GM12865 (cell line): ENCODE measurements around the gene RETREG1.

ENCODE experiments used
- DNase-seq: peaks from one replicate; pipeline ENCODE4 v3.0.0; 2010; ENCODE audit warnings: low read depth
- H3K4me3 ChIP-seq: 2 replicates; pipeline ENCODE4 v1.5.1; 2011; ENCODE audit warnings: mild to moderate bottlenecking, low read depth, low read length, control low read depth
- TF ChIP-seq, protein P1 (sequence below): IDR thresholded peaks from 2 replicates; pipeline ENCODE4 v1.5.1; 2011; ENCODE audit warnings: low read length, control low read depth, low read depth, inconsistent platforms; ENCODE audit not compliant: insufficient read depth; ENCODE audit errors: missing control alignments

RETREG1 gene

DNA sequence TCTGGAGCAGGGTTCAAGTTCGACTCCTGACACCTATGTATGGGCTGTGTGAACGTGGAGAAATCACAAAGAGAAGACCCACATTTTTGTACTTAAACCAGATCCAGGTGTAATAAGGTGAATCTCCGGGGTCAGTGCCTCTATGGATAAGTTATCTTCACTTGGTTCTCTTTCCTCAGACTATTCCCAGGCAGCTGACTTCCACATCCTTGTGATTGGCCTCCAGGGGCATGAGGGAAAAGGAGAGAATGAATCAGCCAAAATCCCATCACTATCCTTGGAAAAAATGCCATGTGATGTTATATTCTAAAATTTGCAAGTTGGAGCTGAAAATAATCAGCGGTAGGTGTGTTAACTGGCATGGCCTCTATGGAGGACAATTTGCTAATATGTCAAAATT lies 188.4 kb downstream of the RETREG1 start:
- H3K4me3 ChIP-seq = no peak overlapping the region
- DNase-seq = no peak
- TF ChIP-seq, protein P1, sequence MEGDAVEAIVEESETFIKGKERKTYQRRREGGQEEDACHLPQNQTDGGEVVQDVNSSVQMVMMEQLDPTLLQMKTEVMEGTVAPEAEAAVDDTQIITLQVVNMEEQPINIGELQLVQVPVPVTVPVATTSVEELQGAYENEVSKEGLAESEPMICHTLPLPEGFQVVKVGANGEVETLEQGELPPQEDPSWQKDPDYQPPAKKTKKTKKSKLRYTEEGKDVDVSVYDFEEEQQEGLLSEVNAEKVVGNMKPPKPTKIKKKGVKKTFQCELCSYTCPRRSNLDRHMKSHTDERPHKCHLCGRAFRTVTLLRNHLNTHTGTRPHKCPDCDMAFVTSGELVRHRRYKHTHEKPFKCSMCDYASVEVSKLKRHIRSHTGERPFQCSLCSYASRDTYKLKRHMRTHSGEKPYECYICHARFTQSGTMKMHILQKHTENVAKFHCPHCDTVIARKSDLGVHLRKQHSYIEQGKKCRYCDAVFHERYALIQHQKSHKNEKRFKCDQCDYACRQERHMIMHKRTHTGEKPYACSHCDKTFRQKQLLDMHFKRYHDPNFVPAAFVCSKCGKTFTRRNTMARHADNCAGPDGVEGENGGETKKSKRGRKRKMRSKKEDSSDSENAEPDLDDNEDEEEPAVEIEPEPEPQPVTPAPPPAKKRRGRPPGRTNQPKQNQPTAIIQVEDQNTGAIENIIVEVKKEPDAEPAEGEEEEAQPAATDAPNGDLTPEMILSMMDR = no peak

DNA sequence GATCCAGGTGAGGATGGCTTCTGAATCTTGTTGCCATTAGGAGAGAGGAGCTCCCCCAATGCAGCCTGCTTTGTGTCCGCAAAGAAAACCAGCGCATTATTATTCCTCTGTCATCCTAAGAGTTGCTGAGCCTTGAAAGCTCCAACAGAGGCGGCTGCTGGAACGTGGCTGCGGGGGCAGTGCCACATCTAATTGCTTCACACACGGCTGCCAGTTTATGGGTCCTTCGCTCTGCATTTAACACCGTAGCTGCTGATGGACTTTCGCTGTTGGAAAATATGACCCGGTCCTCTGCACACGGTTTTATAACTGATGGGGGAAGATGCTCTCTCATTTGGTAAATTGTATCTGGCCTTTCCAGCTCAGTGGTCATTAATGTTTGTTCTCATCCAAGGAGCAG lies 189.2 kb downstream of the RETREG1 start:
- TF ChIP-seq, protein P1 = no peak
- H3K4me3 ChIP-seq = no peak overlapping the region
- no peak for DNase-seq
